HL-60/S4 treated with phorbol 12-myristate 13-acetate at 8.2 ng/mL for 4 days and 3 days (cell line): ENCODE data around the gene CCL17.
"Not testable (repeated sequence)": the region's sequence is repeated elsewhere in the genome, so short reads cannot be mapped to it uniquely, and the experiment has no call there.

Source experiments
- in situ Hi-C: fragments of 300-500 bp; cut with MboI; formaldehyde crosslinking; loops from 2 replicates; pipeline ENCODE4 v1.15.0; 2022; ENCODE audit warnings: low sequenced_read_pairs

The CCL17 gene

DNA sequence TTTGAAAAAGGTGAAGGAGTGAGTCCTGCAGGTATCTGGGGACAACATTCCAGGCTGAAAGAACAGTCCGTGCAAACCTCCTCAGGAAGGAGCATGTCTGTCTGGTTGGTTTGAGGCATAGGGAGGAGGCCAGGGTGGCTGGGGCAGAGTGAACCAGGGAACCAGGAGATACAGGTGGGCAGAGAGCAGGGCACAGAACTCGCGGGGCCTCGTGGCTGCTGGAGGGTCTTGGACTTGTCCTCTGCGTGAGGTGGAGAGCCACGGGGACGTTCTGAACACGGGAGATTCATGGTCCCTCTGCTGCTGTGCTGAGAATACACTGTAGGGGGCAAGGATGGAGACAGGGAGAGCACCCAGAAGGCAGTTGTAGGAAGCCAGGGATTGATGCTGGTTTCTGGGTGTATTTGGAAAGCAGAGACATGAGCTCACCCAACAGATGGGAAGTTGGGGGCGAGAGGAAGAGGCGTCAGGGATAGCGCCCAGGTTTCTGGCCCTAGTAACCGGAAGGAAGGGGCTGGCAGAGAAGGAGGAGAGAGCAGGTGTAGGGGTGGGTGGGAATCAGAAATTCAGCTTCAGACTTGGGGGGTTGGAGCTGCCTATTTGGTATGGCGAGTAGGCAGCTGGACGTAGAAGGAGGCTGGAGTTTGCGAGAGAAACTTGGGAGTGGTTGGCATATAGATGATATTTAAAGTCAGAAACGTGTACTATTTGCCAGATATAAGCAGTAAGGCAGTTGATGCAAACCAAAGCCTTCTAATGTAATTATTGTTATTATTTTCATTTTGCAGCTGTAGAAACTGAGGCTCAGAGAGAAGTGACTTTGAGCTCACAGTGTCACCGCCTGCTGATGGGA is at the start of gene CCL17:
Gene CCL17 (plus strand): TSS at position 803 of the 853 bp plus-strand sequence. CDS start 9,166 bp downstream, outside the sequence.
- in situ Hi-C loops, result no loop called here

- in situ Hi-C loops, result no loop called here
These were observed 48.6 kb upstream of the CCL17 start for GRCh38 chr16:57355898-57356414.

GRCh38 chr16:57356547-57356946 is 48.0 kb upstream of the CCL17 start:
- in situ Hi-C loops, result no loop called here

DNA sequence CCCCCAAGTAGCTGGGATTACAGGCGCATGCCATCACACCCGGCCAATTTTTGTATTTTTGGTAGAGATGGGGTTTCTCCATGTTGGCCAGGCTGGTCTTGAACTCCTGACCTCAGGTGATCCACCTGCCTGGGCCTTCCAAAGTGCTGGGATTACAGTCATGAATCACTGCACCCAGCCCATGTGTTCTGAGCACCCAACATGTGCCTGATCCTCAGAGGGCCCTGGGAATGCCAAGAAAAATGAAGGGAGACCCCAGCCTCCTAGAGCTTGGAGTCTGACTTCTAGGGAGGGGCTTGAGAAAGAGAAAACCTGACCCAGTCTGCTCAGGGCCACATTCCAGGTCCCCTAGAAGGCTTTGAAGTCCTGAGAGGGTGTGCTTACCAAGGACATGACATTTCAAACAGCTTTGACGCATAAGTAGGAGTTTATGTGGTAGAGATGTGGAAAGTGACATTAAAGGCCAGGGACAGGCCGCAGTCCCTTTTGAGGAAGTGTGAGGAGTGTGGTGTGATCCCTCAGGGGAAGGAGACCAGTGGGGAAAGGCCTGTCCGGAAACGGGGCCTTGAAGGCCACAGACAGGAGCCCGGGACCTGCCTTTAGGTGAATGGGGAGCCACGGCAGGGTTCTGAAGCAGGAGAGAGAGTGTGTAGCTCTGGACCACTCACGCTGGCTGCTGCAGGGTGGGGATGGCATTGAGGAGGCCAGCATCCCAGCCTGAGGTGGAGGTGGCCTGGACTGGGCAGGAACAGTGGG is 47.1 kb upstream of the CCL17 start:
- in situ Hi-C loops, result no loop called here

DNA sequence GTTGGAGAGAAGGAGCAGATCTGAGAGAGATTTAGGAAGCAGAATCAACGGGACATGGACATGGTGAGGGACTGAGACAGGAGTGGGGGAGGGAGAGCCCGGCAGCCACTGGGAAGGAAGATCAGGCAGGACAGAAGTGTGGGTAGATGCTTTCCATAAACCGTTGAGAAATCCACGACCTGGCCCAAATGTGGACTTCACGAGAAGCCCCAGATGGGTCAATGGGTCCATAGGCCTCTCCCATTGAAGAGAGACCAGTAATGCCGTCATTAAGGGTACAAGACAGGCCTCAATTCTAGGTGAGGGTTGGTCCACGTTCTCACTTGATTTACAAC is 46.5 kb upstream of the CCL17 start:
- in situ Hi-C loops, result no loop called here

GRCh38 chr16:57358527-57359095 is 46.0 kb upstream of the CCL17 start, which contains the start of gene CCL22:
Gene CCL22 (plus strand): TSS chr16:57358783. CDS start chr16:57358817, 34 bp downstream.
- in situ Hi-C loops, result no loop called here

GRCh38 chr16:57360321-57360935 is 44.1 kb upstream of the CCL17 start:
- in situ Hi-C loops, result no loop called here

- in situ Hi-C loops, result no loop called here
These were observed 43.2 kb upstream of the CCL17 start for GRCh38 chr16:57361404-57361803.

GRCh38 chr16:57364143-57364542 is 40.4 kb upstream of the CCL17 start:
- in situ Hi-C loops, result no loop called here

DNA sequence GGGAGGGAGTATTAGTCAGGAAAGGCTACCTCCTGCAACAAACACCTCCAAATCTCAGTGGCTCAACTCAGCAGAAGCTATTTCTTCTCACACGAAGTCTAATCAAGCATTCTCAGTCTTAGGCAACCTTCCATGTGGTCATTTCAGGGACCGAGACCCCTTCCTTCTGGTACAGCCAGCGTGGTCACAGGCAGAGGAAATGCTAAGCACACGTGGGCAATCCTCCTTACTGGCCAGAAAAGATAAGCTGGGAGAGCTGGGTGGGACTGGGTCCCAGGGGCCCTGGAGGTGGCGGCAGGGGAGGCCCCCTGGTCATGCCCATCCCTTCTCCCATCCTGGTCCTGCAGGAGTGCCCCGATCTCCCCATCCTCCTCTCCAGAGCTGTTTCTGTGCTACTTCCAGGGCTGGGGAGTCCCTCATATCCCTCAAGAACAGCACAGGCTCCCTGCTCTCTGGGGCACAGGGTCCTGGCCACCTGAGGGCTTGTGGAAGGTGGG is 38.0 kb upstream of the CCL17 start:
- in situ Hi-C loops, result no loop called here

DNA sequence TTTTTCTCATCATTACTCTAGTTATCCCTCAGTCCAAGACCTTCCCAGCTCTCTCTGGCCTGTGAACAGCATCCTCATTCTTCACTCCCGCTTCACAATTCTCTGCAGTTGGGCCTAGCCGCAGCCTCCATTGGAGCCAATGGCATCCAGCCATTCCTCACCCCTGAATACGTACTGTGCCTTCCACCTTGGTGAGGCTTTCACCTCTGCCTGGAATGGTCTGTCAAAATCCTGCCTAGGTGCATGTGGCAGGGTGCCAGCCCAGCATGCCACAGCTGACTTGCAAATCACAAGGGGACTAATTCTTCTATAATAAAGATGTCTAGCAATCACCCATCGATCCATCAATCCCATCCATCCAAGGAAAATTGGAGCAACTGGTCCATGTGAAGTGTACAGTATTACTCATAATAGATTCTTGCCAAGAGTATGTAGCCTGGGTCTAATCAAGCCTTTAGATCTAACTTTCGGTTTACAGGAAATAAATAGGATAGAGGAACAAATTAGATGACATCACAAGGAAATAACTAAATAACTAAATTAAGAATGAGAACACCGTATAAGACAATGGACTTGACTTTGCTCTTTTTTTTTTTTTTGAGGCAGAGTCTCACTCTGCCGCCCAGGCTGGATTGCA is 37.3 kb upstream of the CCL17 start:
- in situ Hi-C loops, result no loop called here

GRCh38 chr16:57371494-57372371 is 32.8 kb upstream of the CCL17 start:
- in situ Hi-C loops, result no loop called here

DNA sequence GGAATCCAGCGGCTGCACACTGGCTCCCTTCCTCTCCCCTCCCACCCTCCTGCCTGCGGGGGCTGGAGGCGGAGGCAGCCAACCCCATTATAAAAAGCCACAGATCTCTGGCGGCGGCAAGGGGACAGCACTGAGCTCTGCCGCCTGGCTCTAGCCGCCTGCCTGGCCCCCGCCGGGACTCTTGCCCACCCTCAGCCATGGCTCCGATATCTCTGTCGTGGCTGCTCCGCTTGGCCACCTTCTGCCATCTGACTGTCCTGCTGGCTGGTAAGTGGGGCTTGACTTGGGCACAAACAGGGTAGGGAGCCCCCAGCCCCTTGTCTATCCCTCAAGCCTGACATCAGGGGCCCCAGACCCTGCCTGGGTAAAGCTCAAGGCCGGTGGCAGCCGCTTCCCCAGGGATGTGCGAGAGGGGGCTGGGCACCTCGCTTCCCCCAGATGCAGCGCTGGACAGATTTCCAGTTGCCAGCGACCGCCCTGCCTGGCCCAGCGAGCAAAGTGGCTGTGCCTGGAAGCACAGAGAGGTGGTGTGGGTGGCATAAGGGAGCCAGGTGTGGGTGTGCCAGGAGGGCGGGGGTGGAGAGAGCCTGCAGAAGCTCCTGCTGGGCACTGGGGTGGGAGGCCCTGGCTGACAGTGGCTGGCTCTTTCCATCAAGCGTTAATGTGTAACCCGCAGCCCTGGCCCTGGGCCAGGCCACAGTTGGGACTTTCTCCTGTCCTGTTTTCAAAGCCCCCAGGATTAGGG is 32.0 kb upstream of the CCL17 start, which contains the start of gene CX3CL1:
Gene CX3CL1 (plus strand): TSS at position 119 of the 745 bp plus-strand sequence. CDS start 79 bp downstream, at position 198.
- in situ Hi-C loops, result no loop called here

- in situ Hi-C loops, result no loop called here
These were observed 31.2 kb upstream of the CCL17 start for GRCh38 chr16:57373117-57373947.

- in situ Hi-C loops, result no loop called here
These were observed 30.5 kb upstream of the CCL17 start for GRCh38 chr16:57374067-57374534.

DNA sequence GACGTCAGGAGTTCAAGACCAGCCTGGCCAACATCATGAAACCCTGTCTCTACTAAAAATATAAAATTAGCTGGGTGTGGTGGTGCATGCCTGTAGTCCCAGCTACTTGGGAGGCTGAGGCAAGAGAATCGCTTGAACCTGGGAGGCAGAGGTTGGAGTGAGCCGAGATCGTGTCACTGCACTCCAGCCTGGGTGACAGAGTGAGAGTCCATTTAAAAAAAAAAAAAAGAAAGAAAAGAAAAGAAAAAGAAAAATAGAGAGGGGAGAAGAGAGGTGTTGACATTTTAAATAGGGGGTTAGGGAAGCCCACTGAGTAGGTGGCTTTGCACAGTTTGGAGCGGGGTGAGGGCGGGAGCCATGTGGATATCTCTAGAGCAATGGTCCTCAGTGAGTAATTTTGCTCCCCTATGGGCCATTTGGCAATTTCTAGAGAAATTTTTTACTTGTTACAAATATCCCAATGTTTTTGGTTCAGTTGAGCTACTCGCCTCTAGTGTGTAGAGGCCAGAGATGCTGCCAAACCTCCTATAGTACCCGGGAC is 29.6 kb upstream of the CCL17 start:
- in situ Hi-C loops, result not testable (repeated sequence)

DNA sequence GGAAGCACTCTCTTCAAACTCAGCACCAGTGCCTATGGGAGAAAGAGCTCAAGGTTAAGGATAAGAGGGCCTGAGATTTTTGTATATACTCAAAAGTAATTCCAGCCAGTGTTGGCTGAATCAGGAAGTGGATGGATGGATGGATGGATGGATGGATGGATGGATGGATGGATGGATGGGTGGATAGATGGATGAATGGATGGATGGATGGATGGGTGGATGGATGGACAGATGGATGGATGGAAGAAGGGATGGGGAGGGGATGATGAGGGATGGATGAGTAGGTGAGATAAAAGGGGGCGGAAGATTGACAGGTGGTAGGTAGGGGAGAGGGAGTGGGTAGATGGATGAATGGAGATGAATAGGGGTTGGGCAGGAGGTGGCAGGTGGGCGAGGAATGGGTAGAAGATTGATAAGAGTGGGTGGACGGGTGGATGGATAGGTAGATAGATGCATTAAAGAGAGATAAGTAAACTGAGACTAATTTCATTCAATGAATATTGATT is 28.2 kb upstream of the CCL17 start:
- in situ Hi-C loops, result no loop called here
